AG04450 (cell line): Measurements from ENCODE around the gene SLC35G6. TPM values are rescaled to one million over a fixed set of nuclear protein-coding genes. Genes with fewer than 3 reads are reported as not detected.

Experiments used
- CTCF ChIA-PET: fragments of 300-600, 350-600 bp; formaldehyde crosslinking; extraction: SDS; loops from one replicate; lab custom pipeline; 2022; ENCODE audit warnings: antibody characterized with exemption, inconsistent platforms; lab: Charles Lee
- POLR2A ChIA-PET: fragments of 350-600 bp; formaldehyde crosslinking; extraction: SDS; loops from one replicate; lab custom pipeline; 2021; ENCODE audit warnings: antibody characterized with exemption, inconsistent platforms; lab: Yijun Ruan, JAX
- DNase-seq: peaks from one replicate; pipeline ENCODE4 v3.0.0-alpha.2; 2011; ENCODE audit warnings: low read depth, low spot score
- H3K27ac ChIP-seq: one replicate; pipeline ENCODE4 v1.5.1; 2012; ENCODE audit warnings: low read depth, low read length, control low read depth
- H3K27me3 ChIP-seq: one replicate; pipeline ENCODE4 v1.6.0; 2012; ENCODE audit warnings: low read length; ENCODE audit not compliant: control insufficient read depth, insufficient read depth
- H3K4me3 ChIP-seq: 2 replicates; pipeline ENCODE4 v1.5.1; 2011; ENCODE audit warnings: mild to moderate bottlenecking, low read depth, low read length, control low read depth
- H3K9me3 ChIP-seq: 2 replicates; pipeline ENCODE4 v1.5.1; 2012; ENCODE audit warnings: low read length; ENCODE audit not compliant: control insufficient read depth, insufficient read depth
- polyA plus RNA-seq: library from polyadenylated mRNA; depleted of rRNA; stranded (reverse); fragments of >200 nt; gene quantifications from 2 replicates; pipeline ENCODE4 v1.2.3, GENCODE V29; 2011
- TF ChIP-seq, protein P1 (sequence below): IDR thresholded peaks from 2 replicates; pipeline ENCODE4 v1.5.1; 2011; ENCODE audit warnings: low read depth, low read length, control low read depth, inconsistent platforms

Gene SLC35G6
- polyA plus RNA-seq, 1 experiment, result not detected

DNA sequence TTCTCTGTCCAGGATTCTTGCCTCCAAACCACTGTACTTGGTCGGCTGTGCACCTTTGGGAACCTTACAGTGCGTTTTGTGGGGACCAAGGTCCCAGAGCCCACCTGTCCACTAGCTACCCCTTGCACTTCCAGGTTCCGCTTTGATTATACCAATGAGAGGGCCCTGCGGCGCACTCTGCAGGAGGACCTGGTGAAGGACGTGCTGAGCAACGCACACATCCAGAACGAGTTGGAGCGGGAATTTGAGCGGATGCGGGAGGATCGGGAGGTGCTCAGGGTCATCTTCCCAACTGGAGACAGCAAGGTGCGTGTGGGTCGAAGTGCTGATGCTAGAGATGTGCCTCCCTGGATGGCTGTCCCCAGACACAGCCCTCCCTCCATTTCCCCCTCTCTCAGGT, 21.7 kb downstream of the SLC35G6 start:
- no peak for DNase-seq
- no peaks in the 10 kb centered on the region for H3K9me3 ChIP-seq
- H3K4me3 ChIP-seq, result no peak overlapping the region
- H3K27me3 ChIP-seq, result no peaks in the 10 kb centered on the region
- ChIA-PET CTCF (interaction anchor here (1.0 to 3.2 kb wide), 3 partner anchors 12 to 99 kb away, joined by 3 to 13 read pairs (median 8); partner anchors contain the start of gene TMEM256), POLR2A (no interaction called here)
- H3K27ac ChIP-seq, result no peak overlapping the region
- TF ChIP-seq, protein P1, sequence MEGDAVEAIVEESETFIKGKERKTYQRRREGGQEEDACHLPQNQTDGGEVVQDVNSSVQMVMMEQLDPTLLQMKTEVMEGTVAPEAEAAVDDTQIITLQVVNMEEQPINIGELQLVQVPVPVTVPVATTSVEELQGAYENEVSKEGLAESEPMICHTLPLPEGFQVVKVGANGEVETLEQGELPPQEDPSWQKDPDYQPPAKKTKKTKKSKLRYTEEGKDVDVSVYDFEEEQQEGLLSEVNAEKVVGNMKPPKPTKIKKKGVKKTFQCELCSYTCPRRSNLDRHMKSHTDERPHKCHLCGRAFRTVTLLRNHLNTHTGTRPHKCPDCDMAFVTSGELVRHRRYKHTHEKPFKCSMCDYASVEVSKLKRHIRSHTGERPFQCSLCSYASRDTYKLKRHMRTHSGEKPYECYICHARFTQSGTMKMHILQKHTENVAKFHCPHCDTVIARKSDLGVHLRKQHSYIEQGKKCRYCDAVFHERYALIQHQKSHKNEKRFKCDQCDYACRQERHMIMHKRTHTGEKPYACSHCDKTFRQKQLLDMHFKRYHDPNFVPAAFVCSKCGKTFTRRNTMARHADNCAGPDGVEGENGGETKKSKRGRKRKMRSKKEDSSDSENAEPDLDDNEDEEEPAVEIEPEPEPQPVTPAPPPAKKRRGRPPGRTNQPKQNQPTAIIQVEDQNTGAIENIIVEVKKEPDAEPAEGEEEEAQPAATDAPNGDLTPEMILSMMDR, result peak; percentile 26; the same call in 1 of the 2 replicates

DNA sequence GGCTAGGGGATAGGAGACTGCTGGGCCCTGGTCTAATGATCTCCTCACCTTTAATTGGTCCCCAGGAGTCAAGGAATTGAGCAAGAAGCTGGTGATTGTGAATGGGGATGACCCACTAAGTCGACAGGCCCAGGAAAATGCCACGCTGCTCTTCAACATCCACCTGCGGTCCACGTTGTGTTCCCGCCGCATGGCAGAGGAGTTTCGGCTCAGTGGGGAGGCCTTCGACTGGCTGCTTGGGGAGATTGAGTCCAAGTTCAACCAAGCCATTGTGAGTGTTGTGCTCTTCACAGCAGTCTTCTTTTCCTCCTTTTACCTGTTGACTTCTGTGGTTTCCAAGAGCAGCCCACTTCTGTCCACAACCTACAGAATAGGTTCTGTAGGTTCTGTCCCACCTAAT, 22.3 kb downstream of the SLC35G6 start:
- ChIA-PET POLR2A (no interaction called here), CTCF (interaction anchor here (0.6 to 3.2 kb wide), 2 partner anchors 11 to 30 kb away, joined by 9 to 13 read pairs; no protein-coding TSS in a partner anchor)
- no peak for DNase-seq
- TF ChIP-seq, protein P1, result no peak
- Histone ChIP-seq H3K27me3 (no peaks in the 10 kb centered on the region), H3K9me3 (no peaks in the 10 kb centered on the region), H3K4me3 (no peak overlapping the region), H3K27ac (no peak overlapping the region)

DNA sequence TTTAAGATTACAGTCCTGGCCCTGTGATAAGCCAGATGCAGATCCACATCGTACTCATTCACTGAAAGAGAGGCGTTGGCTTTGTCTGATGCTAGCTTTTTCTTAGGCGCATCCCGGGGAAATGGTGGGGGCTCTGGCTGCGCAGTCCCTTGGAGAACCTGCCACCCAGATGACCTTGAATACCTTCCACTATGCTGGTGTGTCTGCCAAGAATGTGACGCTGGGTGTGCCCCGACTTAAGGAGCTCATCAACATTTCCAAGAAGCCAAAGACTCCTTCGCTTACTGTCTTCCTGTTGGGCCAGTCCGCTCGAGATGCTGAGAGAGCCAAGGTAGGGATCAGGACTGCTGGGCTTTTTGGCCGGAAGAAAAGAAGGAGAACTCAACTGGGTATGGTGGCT, 26.9 kb downstream of the SLC35G6 start:
- TF ChIP-seq, protein P1, result no peak
- no peak overlapping the region for H3K27ac ChIP-seq
- DNase-seq, result no peak
- H3K27me3 ChIP-seq, result no peaks in the 10 kb centered on the region
- CTCF ChIA-PET, result interaction anchor here (0.9 to 1.8 kb wide), 3 partner anchors 10 to 53 kb away, joined by 3 to 4 read pairs (median 4); no protein-coding TSS in a partner anchor
- H3K9me3 ChIP-seq, result no peaks in the 10 kb centered on the region
- no peak overlapping the region for H3K4me3 ChIP-seq
- POLR2A ChIA-PET, result interaction anchor here (1.0 kb wide), 1 partner anchor 9 kb away, joined by 7 read pairs; no protein-coding TSS in a partner anchor

DNA sequence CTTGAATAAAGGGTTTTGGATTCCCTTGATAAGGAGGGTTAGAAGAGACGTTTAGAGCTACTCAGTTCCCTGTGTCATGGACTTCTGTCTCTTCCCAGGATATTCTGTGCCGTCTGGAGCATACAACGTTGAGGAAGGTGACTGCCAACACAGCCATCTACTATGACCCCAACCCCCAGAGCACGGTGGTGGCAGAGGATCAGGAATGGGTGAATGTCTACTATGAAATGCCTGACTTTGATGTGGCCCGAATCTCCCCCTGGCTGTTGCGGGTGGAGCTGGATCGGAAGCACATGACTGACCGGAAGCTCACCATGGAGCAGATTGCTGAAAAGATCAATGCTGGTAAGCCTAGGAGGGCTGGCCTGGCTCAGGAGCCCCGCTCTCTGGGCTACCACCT, 27.6 kb downstream of the SLC35G6 start:
- ChIA-PET CTCF (interaction anchor here (1.0 to 1.8 kb wide), 3 partner anchors 52 kb away, joined by 4 to 7 read pairs (median 4); partner anchors contain the start of gene SENP3), POLR2A (interaction anchor here (1.0 kb wide), 1 partner anchor 10 kb away, joined by 7 read pairs; no protein-coding TSS in a partner anchor)
- H3K9me3 ChIP-seq, result no peaks in the 10 kb centered on the region
- DNase-seq, result no peak
- no peaks in the 10 kb centered on the region for H3K27me3 ChIP-seq
- no peak overlapping the region for H3K4me3 ChIP-seq
- no peak overlapping the region for H3K27ac ChIP-seq
- TF ChIP-seq, protein P1, result no peak

DNA sequence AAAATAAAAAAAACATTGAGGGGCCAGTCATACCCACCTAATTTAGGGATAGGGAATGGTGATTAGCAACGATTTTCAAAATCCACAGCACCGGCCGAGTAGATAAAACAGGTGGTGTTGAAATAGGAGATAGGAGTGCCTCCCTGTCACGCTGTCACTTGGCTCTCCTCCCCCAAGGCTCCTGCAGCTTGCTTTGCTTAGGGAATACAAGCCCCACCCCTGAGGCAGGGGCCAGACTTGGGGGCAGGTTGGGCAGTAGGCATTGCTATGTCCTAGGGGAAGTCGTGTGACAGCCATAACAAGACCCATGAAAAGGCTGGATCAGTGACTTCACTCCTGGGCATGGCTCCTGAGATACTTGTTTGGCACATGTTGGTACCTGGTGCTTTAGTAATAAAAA, 28.7 kb downstream of the SLC35G6 start:
- TF ChIP-seq, protein P1, result no peak
- Histone ChIP-seq H3K27ac (no peak overlapping the region), H3K4me3 (no peak overlapping the region), H3K9me3 (no peaks in the 10 kb centered on the region), H3K27me3 (no peaks in the 10 kb centered on the region)
- ChIA-PET POLR2A (no interaction called here), CTCF (interaction anchor here (1.0 kb wide), 1 partner anchor 51 kb away, joined by 7 read pairs; the partner anchor contains the start of gene SENP3)
- no peak for DNase-seq
